Astrocyte (in vitro differentiated cells and primary cell): ENCODE data around the gene RBM23. TPM values are rescaled to one million over a fixed set of nuclear protein-coding genes. Genes with fewer than 3 reads are reported as not detected.
A peak's percentile ranks its signal among the peaks of the same experiment; 100 is the strongest.

Experiments
- DNase-seq: peaks from one replicate; pipeline ENCODE4 v3.0.0-alpha.2; 2010; ENCODE audit warnings: low read depth
- FAIRE-seq: peaks from 2 replicates; lab custom pipeline; 2011; peaks lifted over from hg19 to GRCh38; lab: Jason Lieb, UNC
- H2AFZ ChIP-seq: 2 replicates; pipeline ENCODE4 v1.6.0; 2012; ENCODE audit warnings: low read depth, low read length, inconsistent platforms
- H3K27ac ChIP-seq: 2 replicates; pipeline ENCODE4 v1.5.1; 2011; ENCODE audit warnings: low read depth, low read length, inconsistent platforms
- H3K27me3 ChIP-seq: 2 replicates; pipeline ENCODE4 v1.6.0; 2011; ENCODE audit warnings: low read length, inconsistent platforms; ENCODE audit not compliant: insufficient read depth
- H3K36me3 ChIP-seq: 2 replicates; pipeline ENCODE4 v1.5.1; 2011; ENCODE audit warnings: low read length, inconsistent platforms; ENCODE audit not compliant: insufficient read depth
- H3K4me1 ChIP-seq: 2 replicates; pipeline ENCODE4 v1.5.1; 2011; ENCODE audit warnings: low read length, inconsistent platforms; ENCODE audit not compliant: insufficient read depth
- H3K4me2 ChIP-seq: 2 replicates; pipeline ENCODE4 v1.6.0; 2012; ENCODE audit warnings: low read length, inconsistent platforms
- H3K4me3 ChIP-seq: 2 replicates; pipeline ENCODE4 v1.5.1; 2011; ENCODE audit warnings: low read depth, mild to moderate bottlenecking, low read length, inconsistent platforms; ENCODE audit not compliant: insufficient read depth
- H3K79me2 ChIP-seq: 2 replicates; pipeline ENCODE4 v1.6.0; 2012; ENCODE audit warnings: mild to moderate bottlenecking, low read length, inconsistent platforms; ENCODE audit not compliant: insufficient read depth
- H3K9ac ChIP-seq: 2 replicates; pipeline ENCODE4 v1.6.0; 2012; ENCODE audit warnings: mild to moderate bottlenecking, low read length, inconsistent platforms
- H3K9me3 ChIP-seq: 2 replicates; pipeline ENCODE4 v1.5.1; 2012; ENCODE audit warnings: low read depth, mild to moderate bottlenecking, low read length, inconsistent platforms; ENCODE audit not compliant: insufficient read depth
- H4K20me1 ChIP-seq: 2 replicates; pipeline ENCODE4 v1.6.0; 2012; ENCODE audit warnings: low read length, inconsistent platforms; ENCODE audit not compliant: insufficient read depth
- H3K27ac Mint-ChIP-seq: one replicate; pipeline ENCODE4 v1.8.0; 2021; ENCODE audit warnings: mild to moderate bottlenecking, mixed read lengths; ENCODE audit not compliant: unreplicated experiment
- H3K27me3 Mint-ChIP-seq: one replicate; pipeline ENCODE4 v1.8.0; 2021; ENCODE audit warnings: low read depth, mixed read lengths; ENCODE audit not compliant: unreplicated experiment
- H3K36me3 Mint-ChIP-seq: one replicate; pipeline ENCODE4 v1.8.0; 2021; ENCODE audit warnings: low read depth, mixed read lengths; ENCODE audit not compliant: unreplicated experiment
- H3K4me1 Mint-ChIP-seq: one replicate; pipeline ENCODE4 v1.8.0; 2021; ENCODE audit warnings: low read depth, mixed read lengths; ENCODE audit not compliant: unreplicated experiment
- H3K4me3 Mint-ChIP-seq: one replicate; pipeline ENCODE4 v1.8.0; 2021; ENCODE audit warnings: mild to moderate bottlenecking, moderate library complexity, mixed read lengths; ENCODE audit not compliant: unreplicated experiment
- H3K9me3 Mint-ChIP-seq: one replicate; pipeline ENCODE4 v1.8.0; 2021; ENCODE audit warnings: mild to moderate bottlenecking, mixed read lengths; ENCODE audit not compliant: unreplicated experiment
- EZH2 ChIP-seq: IDR thresholded peaks from 2 replicates; pipeline ENCODE4 v1.6.1; 2012; ENCODE audit warnings: mild to moderate bottlenecking, low read length, inconsistent platforms; ENCODE audit not compliant: insufficient read depth
- total RNA-seq: library from RNA; stranded (reverse); gene quantifications from 2 replicates; pipeline ENCODE4 v1.2.1, GENCODE V29; 2021
- TF ChIP-seq, protein P1 (sequence below): IDR thresholded peaks from 2 replicates; pipeline ENCODE4 v1.5.1; 2011; ENCODE audit warnings: low read depth, mild to moderate bottlenecking, inconsistent platforms, low read length, moderate library complexity; ENCODE audit not compliant: insufficient read depth

Gene RBM23
- total RNA-seq, 1 donor from 2014 or later, result 49.3 TPM

DNA sequence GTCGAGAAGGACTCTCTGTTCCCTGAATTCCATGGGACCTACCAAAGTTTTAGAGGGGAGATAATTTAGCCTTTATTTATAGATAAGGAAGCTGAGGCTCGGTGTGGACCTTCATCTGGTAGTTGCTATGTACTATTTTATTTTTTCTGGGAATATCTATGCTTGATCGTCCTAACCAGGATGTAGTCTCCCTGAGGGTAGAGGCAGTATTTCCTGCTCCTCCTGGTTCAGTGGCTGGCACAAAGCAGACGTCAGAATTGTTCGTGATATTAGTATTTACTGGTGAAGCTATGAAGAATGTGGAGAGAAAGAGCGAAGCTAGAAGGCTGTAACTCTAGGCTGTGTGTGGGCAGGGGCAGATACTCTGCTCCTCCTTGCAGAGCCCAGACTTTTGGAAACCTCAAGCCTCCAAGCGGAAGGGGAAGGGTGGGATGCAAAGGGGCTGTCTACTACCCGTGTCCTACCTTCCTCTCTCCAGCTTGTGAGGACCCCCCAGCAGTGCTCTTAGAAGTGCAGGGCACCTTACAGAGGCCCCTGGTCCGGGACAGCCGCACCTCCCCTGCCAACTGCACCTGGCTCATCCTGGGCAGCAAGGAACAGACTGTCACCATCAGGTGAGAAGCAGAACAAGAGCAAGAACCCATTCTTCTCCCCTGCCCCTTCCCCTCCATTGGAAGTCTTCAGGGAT lies 46.0 kb downstream of the RBM23 start:
- peak overlapping the region; percentile 87 for H3K27ac ChIP-seq
- peak overlapping the region; percentile 21 for H2AFZ ChIP-seq
- Mint-ChIP-seq H3K27me3 (no peaks in the 10 kb centered on the region), H3K4me3 (peak overlapping the region; percentile 90), H3K4me1 (peaks cover 11% of the 10 kb centered on the region), H3K36me3 (peaks cover 15% of the 10 kb centered on the region), H3K27ac (peak overlapping the region; percentile 86), H3K9me3 (no peaks in the 10 kb centered on the region)
- peak; percentile 3 for DNase-seq
- peaks cover 27% of the 10 kb centered on the region for H3K79me2 ChIP-seq
- peaks cover 31% of the 10 kb centered on the region for H4K20me1 ChIP-seq
- peak overlapping the region; percentile 70 for H3K4me3 ChIP-seq
- H3K4me1 ChIP-seq, result peaks cover 11% of the 10 kb centered on the region
- peak overlapping the region; percentile 84 for H3K9ac ChIP-seq
- H3K4me2 ChIP-seq, result peak overlapping the region; percentile 90
- no peaks in the 10 kb centered on the region for H3K9me3 ChIP-seq
- peaks cover 14% of the 10 kb centered on the region for H3K36me3 ChIP-seq
- TF ChIP-seq, protein P1, sequence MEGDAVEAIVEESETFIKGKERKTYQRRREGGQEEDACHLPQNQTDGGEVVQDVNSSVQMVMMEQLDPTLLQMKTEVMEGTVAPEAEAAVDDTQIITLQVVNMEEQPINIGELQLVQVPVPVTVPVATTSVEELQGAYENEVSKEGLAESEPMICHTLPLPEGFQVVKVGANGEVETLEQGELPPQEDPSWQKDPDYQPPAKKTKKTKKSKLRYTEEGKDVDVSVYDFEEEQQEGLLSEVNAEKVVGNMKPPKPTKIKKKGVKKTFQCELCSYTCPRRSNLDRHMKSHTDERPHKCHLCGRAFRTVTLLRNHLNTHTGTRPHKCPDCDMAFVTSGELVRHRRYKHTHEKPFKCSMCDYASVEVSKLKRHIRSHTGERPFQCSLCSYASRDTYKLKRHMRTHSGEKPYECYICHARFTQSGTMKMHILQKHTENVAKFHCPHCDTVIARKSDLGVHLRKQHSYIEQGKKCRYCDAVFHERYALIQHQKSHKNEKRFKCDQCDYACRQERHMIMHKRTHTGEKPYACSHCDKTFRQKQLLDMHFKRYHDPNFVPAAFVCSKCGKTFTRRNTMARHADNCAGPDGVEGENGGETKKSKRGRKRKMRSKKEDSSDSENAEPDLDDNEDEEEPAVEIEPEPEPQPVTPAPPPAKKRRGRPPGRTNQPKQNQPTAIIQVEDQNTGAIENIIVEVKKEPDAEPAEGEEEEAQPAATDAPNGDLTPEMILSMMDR, result no peak
- TF ChIP-seq EZH2, result no peak
- H3K27me3 ChIP-seq, result no peaks in the 10 kb centered on the region
- FAIRE-seq, result no peak

DNA sequence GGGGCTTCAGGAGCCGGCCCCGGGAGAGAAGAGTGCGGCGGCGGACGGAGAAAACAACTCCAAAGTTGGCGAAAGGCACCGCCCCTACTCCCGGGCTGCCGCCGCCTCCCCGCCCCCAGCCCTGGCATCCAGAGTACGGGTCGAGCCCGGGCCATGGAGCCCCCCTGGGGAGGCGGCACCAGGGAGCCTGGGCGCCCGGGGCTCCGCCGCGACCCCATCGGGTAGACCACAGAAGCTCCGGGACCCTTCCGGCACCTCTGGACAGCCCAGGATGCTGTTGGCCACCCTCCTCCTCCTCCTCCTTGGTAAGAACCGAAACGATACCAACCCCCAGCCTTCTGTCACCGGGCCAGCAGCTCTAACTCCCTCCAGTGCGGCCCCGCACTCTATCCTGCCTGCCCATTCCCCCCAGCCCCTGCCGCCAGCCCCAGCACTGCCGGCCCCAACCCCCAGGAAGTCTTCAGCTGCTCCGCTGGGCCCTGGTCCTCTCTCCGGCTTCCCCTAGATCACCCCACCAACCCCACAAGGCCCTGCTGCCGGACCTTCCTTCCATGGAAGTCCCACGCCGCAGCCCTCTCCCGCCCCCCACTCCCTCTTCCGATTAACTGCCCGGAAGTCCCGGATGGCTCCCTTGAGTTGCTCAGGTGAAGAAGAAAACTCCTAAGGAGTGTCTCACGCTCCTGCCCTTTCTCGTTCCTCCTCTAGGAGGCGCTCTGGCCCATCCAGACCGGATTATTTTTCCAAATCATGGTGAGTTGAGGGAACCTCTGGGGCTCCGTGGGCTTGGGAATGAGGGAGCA lies 46.7 kb downstream of the RBM23 start:
- Histone ChIP-seq H3K4me3 (peak overlapping the region; percentile 70), H3K36me3 (peaks cover 7% of the 10 kb centered on the region), H2AFZ (peak overlapping the region; percentile 73), H3K4me2 (peak overlapping the region; percentile 90), H3K27ac (peak overlapping the region; percentile 87), H3K9ac (peak overlapping the region; percentile 84), H4K20me1 (peaks cover 31% of the 10 kb centered on the region), H3K4me1 (peaks cover 11% of the 10 kb centered on the region), H3K27me3 (no peaks in the 10 kb centered on the region), H3K79me2 (peaks cover 27% of the 10 kb centered on the region), H3K9me3 (no peaks in the 10 kb centered on the region)
- peak; percentile 78 for DNase-seq
- Mint-ChIP-seq H3K4me1 (peaks cover 11% of the 10 kb centered on the region), H3K27ac (peak overlapping the region; percentile 86), H3K36me3 (peaks cover 10% of the 10 kb centered on the region), H3K27me3 (no peaks in the 10 kb centered on the region), H3K9me3 (no peaks in the 10 kb centered on the region), H3K4me3 (peak overlapping the region; percentile 90)
- TF ChIP-seq, protein P1, result peak; percentile 94
- no peak for TF ChIP-seq EZH2
- FAIRE-seq, result no peak
